Ramos (cell line): ENCODE results near the gene OR52N5.

ENCODE experiments used
- in situ Hi-C: fragments of 300-500 bp; cut with MboI; formaldehyde crosslinking; loops from one replicate; pipeline ENCODE4 v1.14.3; 2022; ENCODE audit warnings: low sequenced_read_pairs; ENCODE audit not compliant: unreplicated experiment

The OR52N5 gene

GRCh38 chr11:5783255-5783654 lies at the start of gene OR52N5:
OR52N5 (minus strand) TSS chr11:5783355; CDS start chr11:5778634, 4,721 bp downstream.
- in situ Hi-C loops = no loop called here

- in situ Hi-C loops = no loop called here
Observed at GRCh38 chr11:5831196-5831829, 48.2 kb upstream of the OR52N5 start.

GRCh38 chr11:5818245-5818886 lies 35.2 kb upstream of the OR52N5 start:
- in situ Hi-C loops = loop anchor here (25.0 kb wide), 1 partner anchor 206 kb away; no protein-coding TSS in a partner anchor

GRCh38 chr11:5815534-5815933 lies 32.4 kb upstream of the OR52N5 start:
- in situ Hi-C loops = loop anchor here (25.0 kb wide), 1 partner anchor 203 kb away; no protein-coding TSS in a partner anchor

GRCh38 chr11:5809905-5810795 lies 27.0 kb upstream of the OR52N5 start:
- in situ Hi-C loops = loop anchor here (10.0 to 25.0 kb wide), 2 partner anchors 198 to 335 kb away; no protein-coding TSS in a partner anchor

GRCh38 chr11:5809122-5809519 lies 26.0 kb upstream of the OR52N5 start:
- in situ Hi-C loops = loop anchor here (10.0 to 25.0 kb wide), 2 partner anchors 197 to 334 kb away; no protein-coding TSS in a partner anchor

GRCh38 chr11:5808500-5809121 lies 25.5 kb upstream of the OR52N5 start, which contains the start of gene OR52N2:
OR52N2 (plus strand) TSS chr11:5808924; CDS start chr11:5820336, 11,412 bp downstream.
- in situ Hi-C loops = loop anchor here (10.0 to 25.0 kb wide), 2 partner anchors 196 to 334 kb away; no protein-coding TSS in a partner anchor

- in situ Hi-C loops = loop anchor here (10.0 to 25.0 kb wide), 2 partner anchors 195 to 333 kb away; no protein-coding TSS in a partner anchor
Observed at GRCh38 chr11:5807580-5807979, 24.4 kb upstream of the OR52N5 start.

- in situ Hi-C loops = loop anchor here (10.0 to 25.0 kb wide), 2 partner anchors 192 to 329 kb away; no protein-coding TSS in a partner anchor
Observed at GRCh38 chr11:5803982-5804381, 20.8 kb upstream of the OR52N5 start.

- in situ Hi-C loops = no loop called here
Observed at GRCh38 chr11:5796541-5796940, 13.4 kb upstream of the OR52N5 start.

GRCh38 chr11:5791165-5791564 lies 8.0 kb upstream of the OR52N5 start, which contains the start of gene OR52N1:
OR52N1 (minus strand) TSS chr11:5791265; CDS start chr11:5788816, 2,449 bp downstream.
- in situ Hi-C loops = no loop called here

- in situ Hi-C loops = no loop called here
Observed at GRCh38 chr11:5767056-5767455, 16.1 kb downstream of the OR52N5 start.

GRCh38 chr11:5753943-5754342 lies 29.2 kb downstream of the OR52N5 start, which contains the start of gene OR52N4:
OR52N4 (plus strand) TSS chr11:5754243; CDS start chr11:5754741, 498 bp downstream.
- in situ Hi-C loops = no loop called here

GRCh38 chr11:5749836-5750235 lies 33.3 kb downstream of the OR52N5 start:
- in situ Hi-C loops = no loop called here

- in situ Hi-C loops = no loop called here
Observed at GRCh38 chr11:5746614-5747013, 36.5 kb downstream of the OR52N5 start.

- in situ Hi-C loops = no loop called here
Observed at GRCh38 chr11:5738431-5738830, 44.7 kb downstream of the OR52N5 start.

- in situ Hi-C loops = no loop called here
Observed at GRCh38 chr11:5737670-5738392, 45.3 kb downstream of the OR52N5 start.

GRCh38 chr11:5737091-5737490 lies 46.1 kb downstream of the OR52N5 start:
- in situ Hi-C loops = no loop called here

- in situ Hi-C loops = no loop called here
Observed at GRCh38 chr11:5736396-5736795, 46.8 kb downstream of the OR52N5 start, which contains the start of gene OR56B1. OR56B1 (plus strand) TSS chr11:5736448; CDS start chr11:5736517, 69 bp downstream.
